Mesendoderm (in vitro differentiated cells): Measurements from ENCODE around the gene NKIRAS2.

Source experiments
- DNase-seq: peaks from one replicate; pipeline ENCODE4 v3.0.0; 2013
- H2AK5ac ChIP-seq: 2 replicates; pipeline ENCODE4 v1.6.1; 2013; ENCODE audit warnings: low read length, inconsistent platforms
- H2BK120ac ChIP-seq: 2 replicates; pipeline ENCODE4 v1.6.1; 2013; ENCODE audit warnings: low read depth, mild to moderate bottlenecking, low read length, moderate library complexity, mixed read lengths
- H2BK15ac ChIP-seq: replicated peaks from 2 replicates; pipeline ENCODE4 v1.6.1; 2013; ENCODE audit warnings: low read depth, mild to moderate bottlenecking, moderate library complexity
- H2BK5ac ChIP-seq: 2 replicates; pipeline ENCODE4 v1.6.1; 2013; ENCODE audit warnings: low read length, inconsistent platforms
- H3K18ac ChIP-seq: 2 replicates; pipeline ENCODE4 v1.6.1; 2013; ENCODE audit warnings: mild to moderate bottlenecking, low read length, mixed read lengths
- H3K23ac ChIP-seq: one replicate; pipeline ENCODE4 v1.6.1; 2013; ENCODE audit warnings: low read length
- H3K27ac ChIP-seq: 2 replicates; pipeline ENCODE4 v1.5.1; 2013; ENCODE audit warnings: low read depth, mild to moderate bottlenecking, inconsistent platforms, low read length, moderate library complexity
- H3K27me3 ChIP-seq: 2 replicates; pipeline ENCODE4 v1.6.1; 2013; ENCODE audit warnings: low read length, control low read depth, mild to moderate bottlenecking, inconsistent platforms; ENCODE audit not compliant: insufficient read depth, poor library complexity
- H3K36me3 ChIP-seq: 2 replicates; pipeline ENCODE4 v1.6.1; 2013; ENCODE audit warnings: low read length, inconsistent platforms; ENCODE audit not compliant: control insufficient read depth, insufficient read depth
- H3K4ac ChIP-seq: one replicate; pipeline ENCODE4 v1.6.1; 2013; ENCODE audit warnings: low read depth, mild to moderate bottlenecking, low read length, moderate library complexity
- H3K4me1 ChIP-seq: 2 replicates; pipeline ENCODE4 v1.6.1; 2013; ENCODE audit warnings: low read depth, low read length, inconsistent platforms; ENCODE audit not compliant: control insufficient read depth
- H3K4me2 ChIP-seq: 2 replicates; pipeline ENCODE4 v1.6.1; 2013; ENCODE audit warnings: low read length
- H3K4me3 ChIP-seq: 2 replicates; pipeline ENCODE4 v1.5.1; 2013; ENCODE audit warnings: mild to moderate bottlenecking, low read length
- H3K56ac ChIP-seq: one replicate; pipeline ENCODE4 v1.6.1; 2013; ENCODE audit warnings: low read length
- H3K79me1 ChIP-seq: 2 replicates; pipeline ENCODE4 v1.6.1; 2013; ENCODE audit warnings: low read length, inconsistent platforms
- H3K79me2 ChIP-seq: 2 replicates; pipeline ENCODE4 v1.6.1; 2013; ENCODE audit warnings: mild to moderate bottlenecking, low read length; ENCODE audit not compliant: control insufficient read depth, insufficient read depth
- H3K9ac ChIP-seq: 2 replicates; pipeline ENCODE4 v1.6.1; 2013; ENCODE audit warnings: low read length, inconsistent platforms
- H4K5ac ChIP-seq: one replicate; pipeline ENCODE4 v1.6.1; 2013; ENCODE audit warnings: low read length
- H4K8ac ChIP-seq: one replicate; pipeline ENCODE4 v1.6.1; 2013; ENCODE audit warnings: low read depth, mild to moderate bottlenecking, control low read depth, low read length, moderate library complexity
- WGBS: extraction: QIAGEN DNeasy Blood & Tissue Kit; methylation state at CpG from one replicate; pipeline ENCODE4 v1.1.7; 2013; ENCODE audit warnings: low lambda C conversion rate, missing lambda C conversion rate; ENCODE audit not compliant: insufficient coverage; ENCODE audit errors: extremely low coverage; 5-methylcytosine and 5-hydroxymethylcytosine counted together

The NKIRAS2 gene

GRCh38 chr17:41982026-41982760, 37.7 kb upstream of the NKIRAS2 start:
- Histone ChIP-seq H3K56ac (no peak overlapping the region), H2BK120ac (no peak overlapping the region), H3K4me1 (no peaks in the 10 kb centered on the region), H4K5ac (no peak overlapping the region), H3K36me3 (peaks cover 13% of the 10 kb centered on the region), H3K27me3 (no peaks in the 10 kb centered on the region), H3K9ac (no peak overlapping the region), H3K23ac (no peak overlapping the region), H3K4me3 (no peak overlapping the region), H2BK15ac (no peak overlapping the region), H3K4ac (no peak overlapping the region), H3K18ac (no peak overlapping the region), H3K4me2 (no peak overlapping the region), H3K79me1 (no peaks in the 10 kb centered on the region), H2BK5ac (no peak overlapping the region), H3K79me2 (no peaks in the 10 kb centered on the region), H4K8ac (no peak overlapping the region), H3K27ac (no peak overlapping the region), H2AK5ac (no peak overlapping the region)
- no peak for DNase-seq
- no CpG with 5 or more reads among the region's 14 CpGs for WGBS

- no peak overlapping the region for H4K5ac ChIP-seq
- WGBS, result no CpG with 5 or more reads among the region's 8 CpGs
- no peak for DNase-seq
- no peak overlapping the region for H3K4me2 ChIP-seq
- no peak overlapping the region for H2BK15ac ChIP-seq
- no peak overlapping the region for H4K8ac ChIP-seq
- no peak overlapping the region for H3K4ac ChIP-seq
- H3K18ac ChIP-seq, result no peak overlapping the region
- no peak overlapping the region for H3K4me3 ChIP-seq
- no peaks in the 10 kb centered on the region for H3K4me1 ChIP-seq
- no peak overlapping the region for H2BK5ac ChIP-seq
- H3K79me1 ChIP-seq, result no peaks in the 10 kb centered on the region
- no peak overlapping the region for H2AK5ac ChIP-seq
- H3K56ac ChIP-seq, result no peak overlapping the region
- H3K23ac ChIP-seq, result no peak overlapping the region
- no peaks in the 10 kb centered on the region for H3K27me3 ChIP-seq
- no peak overlapping the region for H2BK120ac ChIP-seq
- H3K36me3 ChIP-seq, result peaks cover 21% of the 10 kb centered on the region
- H3K9ac ChIP-seq, result no peak overlapping the region
- no peaks in the 10 kb centered on the region for H3K79me2 ChIP-seq
- H3K27ac ChIP-seq, result no peak overlapping the region
These were observed 35.4 kb upstream of the NKIRAS2 start for GRCh38 chr17:41984454-41984853.

GRCh38 chr17:41985919-41986318, 34.0 kb upstream of the NKIRAS2 start:
- H3K4me2 ChIP-seq, result no peak overlapping the region
- no peak overlapping the region for H2BK5ac ChIP-seq
- no peak overlapping the region for H3K4me3 ChIP-seq
- no peaks in the 10 kb centered on the region for H3K79me2 ChIP-seq
- no peak overlapping the region for H3K4ac ChIP-seq
- no CpG with 5 or more reads among the region's 8 CpGs for WGBS
- no peak overlapping the region for H2BK15ac ChIP-seq
- H4K5ac ChIP-seq, result no peak overlapping the region
- H3K27ac ChIP-seq, result no peak overlapping the region
- H3K4me1 ChIP-seq, result no peaks in the 10 kb centered on the region
- no peak overlapping the region for H2BK120ac ChIP-seq
- H3K36me3 ChIP-seq, result peaks cover 28% of the 10 kb centered on the region
- DNase-seq, result no peak
- no peak overlapping the region for H2AK5ac ChIP-seq
- H3K56ac ChIP-seq, result no peak overlapping the region
- no peaks in the 10 kb centered on the region for H3K79me1 ChIP-seq
- no peak overlapping the region for H3K18ac ChIP-seq
- H3K23ac ChIP-seq, result no peak overlapping the region
- H4K8ac ChIP-seq, result no peak overlapping the region
- H3K27me3 ChIP-seq, result no peaks in the 10 kb centered on the region
- H3K9ac ChIP-seq, result no peak overlapping the region

- peaks cover 27% of the 10 kb centered on the region for H3K36me3 ChIP-seq
- no CpG with 5 or more reads among the region's 1 CpG for WGBS
These were observed 33.3 kb upstream of the NKIRAS2 start for GRCh38 chr17:41986634-41987033.

GRCh38 chr17:41987642-41988041, 32.2 kb upstream of the NKIRAS2 start:
- Histone ChIP-seq H3K4me2 (no peak overlapping the region), H3K4me3 (no peak overlapping the region), H3K36me3 (peaks cover 24% of the 10 kb centered on the region), H2BK15ac (no peak overlapping the region), H2AK5ac (no peak overlapping the region), H4K8ac (no peak overlapping the region), H3K23ac (no peak overlapping the region), H2BK5ac (no peak overlapping the region), H3K27me3 (no peaks in the 10 kb centered on the region), H4K5ac (no peak overlapping the region), H3K18ac (no peak overlapping the region), H3K79me1 (no peaks in the 10 kb centered on the region), H3K4ac (no peak overlapping the region), H3K79me2 (no peaks in the 10 kb centered on the region), H3K27ac (no peak overlapping the region), H3K56ac (no peak overlapping the region), H2BK120ac (no peak overlapping the region), H3K9ac (no peak overlapping the region), H3K4me1 (no peaks in the 10 kb centered on the region)
- DNase-seq, result peak; percentile 36
- no CpG with 5 or more reads among the region's 3 CpGs for WGBS

More at GRCh38 chr17:41986634-41987033, 33.3 kb upstream of the NKIRAS2 start:
- no peak overlapping the region for H3K4me3 ChIP-seq
- no peaks in the 10 kb centered on the region for H3K79me2 ChIP-seq
- no peak overlapping the region for H4K8ac ChIP-seq
- H3K4me1 ChIP-seq, result no peaks in the 10 kb centered on the region
- H3K27ac ChIP-seq, result no peak overlapping the region
- no peak overlapping the region for H3K23ac ChIP-seq
- no peaks in the 10 kb centered on the region for H3K27me3 ChIP-seq
- H3K4ac ChIP-seq, result no peak overlapping the region
- H4K5ac ChIP-seq, result no peak overlapping the region
- H2AK5ac ChIP-seq, result no peak overlapping the region
- H2BK120ac ChIP-seq, result no peak overlapping the region
- no peak overlapping the region for H3K18ac ChIP-seq
- no peak overlapping the region for H3K9ac ChIP-seq
- H3K4me2 ChIP-seq, result no peak overlapping the region
- no peak overlapping the region for H3K56ac ChIP-seq
- no peak overlapping the region for H2BK5ac ChIP-seq
- DNase-seq, result no peak
- no peaks in the 10 kb centered on the region for H3K79me1 ChIP-seq
- no peak overlapping the region for H2BK15ac ChIP-seq

- Histone ChIP-seq H3K4me3 (no peak overlapping the region), H4K5ac (no peak overlapping the region), H2BK15ac (no peak overlapping the region), H2BK120ac (no peak overlapping the region), H3K4ac (no peak overlapping the region), H3K9ac (no peak overlapping the region), H3K4me2 (no peak overlapping the region), H3K4me1 (no peaks in the 10 kb centered on the region), H3K79me1 (no peaks in the 10 kb centered on the region), H3K36me3 (peaks cover 24% of the 10 kb centered on the region), H3K79me2 (no peaks in the 10 kb centered on the region), H3K23ac (no peak overlapping the region), H3K18ac (no peak overlapping the region), H3K27me3 (no peaks in the 10 kb centered on the region), H2AK5ac (no peak overlapping the region), H4K8ac (no peak overlapping the region), H3K56ac (no peak overlapping the region), H3K27ac (no peak overlapping the region), H2BK5ac (no peak overlapping the region)
- no peak for DNase-seq
- WGBS, result no CpG with 5 or more reads among the region's 2 CpGs
These were observed 31.5 kb upstream of the NKIRAS2 start for GRCh38 chr17:41988418-41988817.
